A549 (cell line): ENCODE results near the gene CRYZL1. TPM values are rescaled to one million over a fixed set of nuclear protein-coding genes. Genes with fewer than 3 reads are reported as not detected.

Experiments
- ATAC-seq, 2 experiments: fragments of 200-7000 bp in 1 of 2; fragments of >200 bp in 1 of 2; cut with Nextera tagmentation in 1 of 2; cut with Tn5 transposase in 1 of 2; 3 replicates each; pipeline versions ENCODE4 v1.8.0 to v1.9.1; 2018 to 2020; ENCODE audit warnings: mild to moderate bottlenecking in 1 of 2, moderate library complexity in 1 of 2
- CTCF ChIA-PET: fragments of 300-600 bp; sonication (Branson Sonifier 250); formaldehyde crosslinking; extraction: SDS; loops from one replicate; lab custom pipeline; 2021; ENCODE audit warnings: antibody characterized with exemption, inconsistent platforms; lab: Yijun Ruan, JAX
- POLR2A ChIA-PET: fragments of 350-600 bp; formaldehyde crosslinking; extraction: SDS; loops from one replicate; lab custom pipeline; 2021; ENCODE audit warnings: antibody characterized with exemption, inconsistent platforms; lab: Yijun Ruan, JAX
- DNase-seq, 2 experiments: peaks; one replicate each; pipeline versions ENCODE4 v3.0.0 to v3.0.0-alpha.2; 2011 to 2016; ENCODE audit warnings: low read depth in 1 of 2, low spot score in 1 of 2
- FAIRE-seq: peaks from 2 replicates; lab custom pipeline; 2011; peaks lifted over from hg19 to GRCh38; lab: Jason Lieb, UNC
- H3K27ac ChIP-seq, 2 experiments: fragments of >200 bp; sonication (Bioruptor Twin); formaldehyde crosslinking; 3 replicates each; pipeline ENCODE4 v1.5.1; 2016 to 2017
- H3K4me1 ChIP-seq: fragments of >200 bp; sonication (Bioruptor Twin); formaldehyde crosslinking; 3 replicates; pipeline ENCODE4 v1.6.1; 2016
- H3K4me2 ChIP-seq: fragments of >200 bp; sonication (Bioruptor Twin); formaldehyde crosslinking; 3 replicates; pipeline ENCODE4 v1.6.1; 2016
- H3K4me3 ChIP-seq: fragments of >200 bp; sonication (Bioruptor Twin); formaldehyde crosslinking; 3 replicates; pipeline ENCODE4 v1.5.1; 2016
- H3K9me3 ChIP-seq: fragments of >200 bp; sonication (Bioruptor Twin); formaldehyde crosslinking; 3 replicates; pipeline ENCODE4 v1.6.1; 2016
- BCL3 ChIP-seq: fragments of >200 bp; sonication (Bioruptor Twin); formaldehyde crosslinking; IDR thresholded peaks from 3 replicates; pipeline ENCODE4 v1.6.1; 2016
- BHLHE40 ChIP-seq: IDR thresholded peaks from 2 replicates; pipeline ENCODE4 v1.6.1; 2012; ENCODE audit warnings: low read depth, low read length, inconsistent platforms
- CBX2 ChIP-seq: fragments of 200-600 bp; sonication (generic); IDR thresholded peaks from 2 replicates; pipeline ENCODE4 v1.6.1; 2016; ENCODE audit warnings: low read depth, mild to moderate bottlenecking, borderline replicate concordance
- CEBPB ChIP-seq, 2 experiments: fragments of >200 bp in 1 of 2; sonication (Bioruptor Twin) in 1 of 2; formaldehyde crosslinking in 1 of 2; IDR thresholded peaks; 2 replicates each; pipeline ENCODE4 v1.6.1; 2012 to 2016
- E2F6 ChIP-seq: IDR thresholded peaks from 2 replicates; pipeline ENCODE4 v1.6.1; 2012; ENCODE audit warnings: low read depth, borderline replicate concordance
- FOSL2 ChIP-seq, 2 experiments: fragments of 450-650 bp in 1 of 2; fragments of >200 bp in 1 of 2; sonication (Bioruptor Twin) in 1 of 2; formaldehyde crosslinking; IDR thresholded peaks; 2 replicates each; pipeline versions ENCODE4 v1.5.0 to v1.6.1; 2016 to 2020; ENCODE audit warnings: mild to moderate bottlenecking in 1 of 2, moderate library complexity in 1 of 2
- GATA3 ChIP-seq: IDR thresholded peaks from 2 replicates; pipeline ENCODE4 v1.6.1; 2012; ENCODE audit warnings: borderline replicate concordance
- HES2 ChIP-seq: fragments of >200 bp; sonication (Bioruptor Twin); formaldehyde crosslinking; IDR thresholded peaks from 2 replicates; pipeline ENCODE4 v1.6.1; 2016
- HEYL ChIP-seq: fragments of 250-450 bp; sonication (Bioruptor Pico); IDR thresholded peaks from 2 replicates; pipeline ENCODE4 v1.8.0; 2021; ENCODE audit warnings: mild to moderate bottlenecking, moderate library complexity
- HOXA7 ChIP-seq: fragments of 250-450 bp; sonication (Bioruptor Pico); IDR thresholded peaks from 2 replicates; pipeline ENCODE4 v1.5.0; 2020; ENCODE audit warnings: mild to moderate bottlenecking, moderate library complexity
- HOXB13 ChIP-seq: fragments of 250-450 bp; sonication (Bioruptor Pico); IDR thresholded peaks from 2 replicates; pipeline ENCODE4 v1.5.0; 2020; ENCODE audit warnings: low read depth, mild to moderate bottlenecking, moderate library complexity
- HOXB5 ChIP-seq: fragments of 250-450 bp; sonication (Bioruptor Pico); IDR thresholded peaks from 2 replicates; pipeline ENCODE4 v1.5.0; 2020; ENCODE audit warnings: mild to moderate bottlenecking, moderate library complexity
- KDM5A ChIP-seq: fragments of 200-600 bp; sonication (generic); IDR thresholded peaks from 2 replicates; pipeline ENCODE4 v1.6.1; 2016; ENCODE audit warnings: antibody characterized with exemption, mild to moderate bottlenecking
- MAFK ChIP-seq: fragments of 450-650 bp; IDR thresholded peaks from 2 replicates; pipeline ENCODE4 v1.6.1; 2014; ENCODE audit not compliant: partially characterized antibody
- MAX ChIP-seq: IDR thresholded peaks from 2 replicates; pipeline ENCODE4 v1.6.1; 2012
- MYC ChIP-seq: IDR thresholded peaks from 2 replicates; pipeline ENCODE4 v1.6.1; 2012; ENCODE audit warnings: mild to moderate bottlenecking, inconsistent platforms, low read length, improper control_type of control experiment, borderline replicate concordance
- NFE2L2 ChIP-seq: fragments of 150-350 bp; conservative IDR thresholded peaks from 2 replicates; pipeline ENCODE4 v1.6.1; 2014; ENCODE audit warnings: low read length
- PBX3 ChIP-seq: IDR thresholded peaks from 2 replicates; pipeline ENCODE4 v1.6.1; 2012
- RAD21 ChIP-seq, 2 experiments: fragments of >200 bp in 1 of 2; sonication (Bioruptor Twin) in 1 of 2; formaldehyde crosslinking in 1 of 2; IDR thresholded peaks in 1 of 2; conservative IDR thresholded peaks in 1 of 2; 2 replicates in 1 of 2; 3 replicates in 1 of 2; pipeline ENCODE4 v1.6.1; 2012 to 2018; ENCODE audit warnings: inconsistent platforms in 1 of 2
- RARB ChIP-seq: fragments of 250-450 bp; sonication (Bioruptor Pico); IDR thresholded peaks from 2 replicates; pipeline ENCODE4 v1.8.0; 2021; ENCODE audit warnings: mild to moderate bottlenecking, moderate library complexity
- REST ChIP-seq: fragments of 200-600 bp; sonication (generic); IDR thresholded peaks from 2 replicates; pipeline ENCODE4 v1.6.1; 2016; ENCODE audit warnings: antibody characterized with exemption, mild to moderate bottlenecking, moderate library complexity
- SREBF2 ChIP-seq: fragments of 450-650 bp; IDR thresholded peaks from 2 replicates; pipeline ENCODE4 v1.6.1; 2014; ENCODE audit warnings: mild to moderate bottlenecking, moderate library complexity
- TP53 ChIP-seq: fragments of 250-450 bp; sonication (Bioruptor Pico); IDR thresholded peaks from 2 replicates; pipeline ENCODE4 v1.5.0; 2021; ENCODE audit warnings: mild to moderate bottlenecking, moderate library complexity
- ZC3H11A ChIP-seq: fragments of 450-650 bp; IDR thresholded peaks from 2 replicates; pipeline ENCODE4 v1.6.1; 2014; ENCODE audit warnings: antibody characterized with exemption, mild to moderate bottlenecking
- ZFP36 ChIP-seq: fragments of 450-650 bp; IDR thresholded peaks from 2 replicates; pipeline ENCODE4 v1.6.1; 2014; ENCODE audit warnings: borderline replicate concordance; ENCODE audit not compliant: partially characterized antibody
- ZSCAN20 ChIP-seq: fragments of 250-450 bp; sonication (Bioruptor Pico); IDR thresholded peaks from 2 replicates; pipeline ENCODE4 v1.8.0; 2022; ENCODE audit warnings: mild to moderate bottlenecking, moderate library complexity
- WGBS: methylation state at CpG from one replicate; pipeline ENCODE4 v1.1.6; 2017; ENCODE audit errors: missing lambda C conversion rate; 5-methylcytosine and 5-hydroxymethylcytosine counted together
- polyA plus RNA-seq, 4 experiments: library from polyadenylated mRNA; depleted of rRNA in 3 of 4; stranded (reverse); fragments of >200 nt; fragmentation: RNase III in 1 of 4; extraction: RNeasy Plus Mini Kit Qiagen cat#74134 plus additional on column Dnase treatment in 1 of 4; gene quantifications; 2 replicates in 3 of 4; 3 replicates in 1 of 4; pipeline ENCODE4 v1.2.3, GENCODE V29; 2011 to 2017

The CRYZL1 gene
- polyA plus RNA-seq, 2 of the 4 experiments (the other 2 are of a cell fraction): 15.2 to 38.9 TPM

- TF ChIP-seq CEBPB (IDR thresholded peaks at IDR 0.05) (no peak), CBX2 (no peak), GATA3 (no peak), HES2 (no peak), FOSL2 (IDR thresholded peaks at IDR 0.05) (no peak), FOSL2 (CRISPR knock-in tag; IDR thresholded peaks at IDR 0.05) (no peak), BHLHE40 (no peak), RARB (CRISPR knock-in tag) (no peak)
- TF ChIP-seq, all 56 proteins: peak for 0
These were observed 24.6 kb upstream of the CRYZL1 start (continued) for GRCh38 chr21:33666153-33666552.

GRCh38 chr21:33664135-33664534 lies 22.6 kb upstream of the CRYZL1 start:
- H3K4me1 ChIP-seq: 0 out of 3 replicates have a peak, but pooled peaks cover 5% of the 10 kb centered on the region
- FAIRE-seq: no peak
- no peak overlapping the region for H3K4me3 ChIP-seq
- ChIA-PET POLR2A (no interaction called here), CTCF (interaction anchor here (1.3 to 1.6 kb wide), 2 partner anchors 17 to 58 kb away, joined by 3 to 5 read pairs; no protein-coding TSS in a partner anchor)
- no peak overlapping the region for H3K27ac ChIP-seq
- peaks cover 8% of the 10 kb centered on the region; the same call in 1 of the 3 replicates for H3K9me3 ChIP-seq
- no peak for DNase-seq
- H3K4me2 ChIP-seq: no peak overlapping the region
- ATAC-seq: no peak
- TF ChIP-seq HEYL (CRISPR knock-in tag) (no peak), ZFP36 (no peak), SREBF2 (no peak), NFE2L2 (no peak), MAX (no peak), TP53 (CRISPR knock-in tag) (no peak), MAFK (no peak), BCL3 (no peak), HOXA7 (CRISPR knock-in tag) (no peak)
- 94% methylated on average over 3 of the region's 3 CpGs for WGBS

- CTCF ChIA-PET: interaction anchor here (0.6 to 1.3 kb wide), 2 partner anchors 19 to 57 kb away, joined by 3 to 4 read pairs; no protein-coding TSS in a partner anchor
- no peak overlapping the region for H3K27ac ChIP-seq
- H3K4me3 ChIP-seq: no peak overlapping the region
- H3K9me3 ChIP-seq: peaks cover 8% of the 10 kb centered on the region; the same call in 1 of the 3 replicates
- H3K4me1 ChIP-seq: 0 out of 3 replicates have a peak, but pooled peaks cover 6% of the 10 kb centered on the region
- WGBS: 96% methylated on average over 2 of the region's 2 CpGs
- no peak for FAIRE-seq
- no peak overlapping the region for H3K4me2 ChIP-seq
- no peak for DNase-seq
- no peak for ATAC-seq
- POLR2A ChIA-PET: no interaction called here
- TF ChIP-seq RAD21 (conservative IDR thresholded peaks at IDR 0.05 in 1 of 2, IDR thresholded peaks at IDR 0.05 in 1 of 2): no peak
- TF ChIP-seq BCL3: no peak
- no peak for TF ChIP-seq KDM5A
- TF ChIP-seq REST: no peak
- TF ChIP-seq PBX3: no peak
- no peak for TF ChIP-seq MYC
- no peak for TF ChIP-seq TP53 (CRISPR knock-in tag)
- no peak for TF ChIP-seq SREBF2
- no peak for TF ChIP-seq HOXB13 (CRISPR knock-in tag)
- no peak for TF ChIP-seq HOXB5 (CRISPR knock-in tag)
- TF ChIP-seq ZC3H11A: no peak
- TF ChIP-seq ZSCAN20 (CRISPR knock-in tag): no peak
- no peak for TF ChIP-seq ZFP36
- TF ChIP-seq E2F6: no peak
These were observed 21.7 kb upstream of the CRYZL1 start for GRCh38 chr21:33663241-33663640.
